K562 (cell line): Measurements from ENCODE around the gene OGDH. TPM values are rescaled to one million over a fixed set of nuclear protein-coding genes. Genes with fewer than 3 reads are reported as not detected.

Experiments
- ATF6 ChIP-seq: sonication (generic); formaldehyde crosslinking; IDR thresholded peaks from 2 replicates; pipeline ENCODE4 v1.4.0; 2020; ENCODE audit warnings: mild to moderate bottlenecking, missing genetic modification reagents
- CUX1 ChIP-seq: fragments of 200-800 bp; sonication (Bioruptor generic); IDR thresholded peaks from 2 replicates; pipeline ENCODE4 v1.6.1; 2016; ENCODE audit warnings: missing genetic modification characterization, missing compliant biosample characterization
- EGR1 ChIP-seq: fragments of 450-650 bp; conservative IDR thresholded peaks from 2 replicates; pipeline ENCODE4 v1.6.1; 2017; ENCODE audit warnings: mild to moderate bottlenecking
- ELF4 ChIP-seq: fragments of 450-650 bp; formaldehyde crosslinking; IDR thresholded peaks from 2 replicates; pipeline ENCODE4 v1.4.0; 2022; ENCODE audit warnings: missing genetic modification characterization
- FOXA3 ChIP-seq, 2 experiments: fragments of 450-650 bp in 1 of 2; sonication (generic) in 1 of 2; formaldehyde crosslinking; IDR thresholded peaks in 1 of 2; conservative IDR thresholded peaks in 1 of 2; 2 replicates each; pipeline versions ENCODE4 v1.4.0 to v1.8.0; 2020 to 2022; ENCODE audit warnings: mild to moderate bottlenecking in 2 of 2, missing genetic modification reagents in 1 of 2
- NFE2 ChIP-seq: IDR thresholded peaks from 2 replicates; pipeline ENCODE4 v1.6.1; 2014; ENCODE audit warnings: antibody characterized with exemption, low read depth
- PCBP2 ChIP-seq: fragments of 200-400 bp; formaldehyde crosslinking; IDR thresholded peaks from 2 replicates; pipeline ENCODE4 v1.6.1; 2018; ENCODE audit warnings: low read length, low read depth, mild to moderate bottlenecking, moderate library complexity; ENCODE audit not compliant: poor library complexity, severe bottlenecking
- POLR2H ChIP-seq: IDR thresholded peaks from 2 replicates; pipeline ENCODE4 v1.6.1; 2016; ENCODE audit warnings: missing genetic modification characterization, low read depth, mild to moderate bottlenecking, control low read depth, missing compliant biosample characterization, moderate library complexity
- SOX6 ChIP-seq: fragments of 450-650 bp; IDR thresholded peaks from 2 replicates; pipeline ENCODE4 v1.6.1; 2014; ENCODE audit warnings: mild to moderate bottlenecking
- TAL1 ChIP-seq: fragments of 450-650 bp; IDR thresholded peaks from 2 replicates; pipeline ENCODE4 v1.6.1; 2016; ENCODE audit warnings: mild to moderate bottlenecking
- ZC3H8 ChIP-seq: fragments of 450-650 bp; IDR thresholded peaks from 2 replicates; pipeline ENCODE4 v1.6.1; 2017
- ZNF224 ChIP-seq: sonication (generic); formaldehyde crosslinking; IDR thresholded peaks from 2 replicates; pipeline ENCODE4 v1.8.0; 2022; ENCODE audit warnings: mild to moderate bottlenecking, missing genetic modification reagents
- polyA plus RNA-seq, 8 experiments: library from polyadenylated mRNA; depleted of rRNA in 4 of 8; stranded (reverse) in 5 of 8; unstranded in 3 of 8; fragments of >200 nt; fragmentation: Nextera tagmentation in 2 of 8; fragmentation: Illumina TruSeq in 1 of 8; extraction: Ambion mirVana in 2 of 8; extraction: Trizol in 1 of 8; gene quantifications; 2 replicates each; pipeline versions ENCODE4 v1.2.1 to v1.2.3, GENCODE V29; 2011 to 2014; ENCODE audit warnings: inconsistent platforms in 1 of 8, missing spikeins in 1 of 8
- total RNA-seq, 7 experiments: library from RNA; depleted of rRNA in 6 of 7; stranded (reverse); fragments of >200 nt in 6 of 7; fragmentation: Illumina TruSeq in 2 of 7; extraction: Trizol in 2 of 7; gene quantifications; 2 replicates each; pipeline versions ENCODE4 v1.2.1 to v1.2.3, GENCODE V29; 2011 to 2021; ENCODE audit warnings: low replicate concordance in 1 of 7
- TF ChIP-seq, protein P1 (sequence below): fragments of 450-650 bp; IDR thresholded peaks from 2 replicates; pipeline ENCODE4 v1.6.1; 2016; ENCODE audit warnings: antibody characterized with exemption
- TF ChIP-seq, protein P2 (sequence below): fragments of 450-650 bp; IDR thresholded peaks from 2 replicates; pipeline ENCODE4 v1.7.0; 2016; ENCODE audit warnings: borderline replicate concordance
- TF ChIP-seq, protein P3 (sequence below), 3 experiments: fragments of 200-800 bp in 1 of 3; sonication (Bioruptor generic) in 1 of 3; sonication (generic) in 1 of 3; formaldehyde crosslinking in 1 of 3; IDR thresholded peaks; 2 replicates each; pipeline versions ENCODE4 v1.6.1 to v1.8.0; 2016 to 2022; ENCODE audit warnings: mild to moderate bottlenecking in 2 of 3, missing compliant biosample characterization in 2 of 3, missing genetic modification characterization in 2 of 3, missing genetic modification reagents in 1 of 3

The OGDH gene
- total and polyA plus RNA-seq, 9 of the 15 experiments (the other 6 are each of a cell fraction or from before 2014, with no cell fraction given) = 3.1 to 80.3 (median 23.5) TPM

- TF ChIP-seq NFE2 = no peak
- TF ChIP-seq TAL1 = no peak
- TF ChIP-seq ELF4 (CRISPR knock-in tag) = no peak
- TF ChIP-seq FOXA3 (CRISPR knock-in tag; conservative IDR thresholded peaks at IDR 0.05 in 1 of 2, IDR thresholded peaks at IDR 0.05 in 1 of 2) = no peak
- TF ChIP-seq CUX1 (CRISPR knock-in tag) = no peak
- TF ChIP-seq ZNF224 (CRISPR knock-in tag) = no peak
- no peak for TF ChIP-seq PCBP2
- TF ChIP-seq, protein P1, sequence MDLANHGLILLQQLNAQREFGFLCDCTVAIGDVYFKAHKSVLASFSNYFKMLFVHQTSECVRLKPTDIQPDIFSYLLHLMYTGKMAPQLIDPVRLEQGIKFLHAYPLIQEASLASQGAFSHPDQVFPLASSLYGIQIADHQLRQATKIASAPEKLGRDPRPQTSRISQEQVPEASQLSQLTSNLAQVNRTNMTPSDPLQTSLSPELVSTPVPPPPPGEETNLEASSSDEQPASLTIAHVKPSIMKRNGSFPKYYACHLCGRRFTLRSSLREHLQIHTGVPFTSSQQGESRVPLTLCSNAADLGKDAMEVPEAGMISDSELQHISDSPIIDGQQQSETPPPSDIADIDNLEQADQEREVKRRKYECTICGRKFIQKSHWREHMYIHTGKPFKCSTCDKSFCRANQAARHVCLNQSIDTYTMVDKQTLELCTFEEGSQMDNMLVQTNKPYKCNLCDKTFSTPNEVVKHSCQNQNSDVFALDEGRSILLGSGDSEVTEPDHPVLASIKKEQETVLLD = no peak
- TF ChIP-seq, protein P2, sequence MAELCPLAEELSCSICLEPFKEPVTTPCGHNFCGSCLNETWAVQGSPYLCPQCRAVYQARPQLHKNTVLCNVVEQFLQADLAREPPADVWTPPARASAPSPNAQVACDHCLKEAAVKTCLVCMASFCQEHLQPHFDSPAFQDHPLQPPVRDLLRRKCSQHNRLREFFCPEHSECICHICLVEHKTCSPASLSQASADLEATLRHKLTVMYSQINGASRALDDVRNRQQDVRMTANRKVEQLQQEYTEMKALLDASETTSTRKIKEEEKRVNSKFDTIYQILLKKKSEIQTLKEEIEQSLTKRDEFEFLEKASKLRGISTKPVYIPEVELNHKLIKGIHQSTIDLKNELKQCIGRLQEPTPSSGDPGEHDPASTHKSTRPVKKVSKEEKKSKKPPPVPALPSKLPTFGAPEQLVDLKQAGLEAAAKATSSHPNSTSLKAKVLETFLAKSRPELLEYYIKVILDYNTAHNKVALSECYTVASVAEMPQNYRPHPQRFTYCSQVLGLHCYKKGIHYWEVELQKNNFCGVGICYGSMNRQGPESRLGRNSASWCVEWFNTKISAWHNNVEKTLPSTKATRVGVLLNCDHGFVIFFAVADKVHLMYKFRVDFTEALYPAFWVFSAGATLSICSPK = no peak
- TF ChIP-seq ZC3H8 = no peak
- no peak; the same call in 1 of the 2 replicates for TF ChIP-seq SOX6
- TF ChIP-seq, protein P3, sequence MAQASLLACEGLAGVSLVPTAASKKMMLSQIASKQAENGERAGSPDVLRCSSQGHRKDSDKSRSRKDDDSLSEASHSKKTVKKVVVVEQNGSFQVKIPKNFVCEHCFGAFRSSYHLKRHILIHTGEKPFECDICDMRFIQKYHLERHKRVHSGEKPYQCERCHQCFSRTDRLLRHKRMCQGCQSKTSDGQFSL (CRISPR knock-in tag; IDR thresholded peaks at IDR 0.05) = no peak
- TF ChIP-seq, protein P3 (tag; IDR thresholded peaks at IDR 0.05) = no peak
- no peak for TF ChIP-seq ATF6 (CRISPR knock-in tag)
- TF ChIP-seq EGR1 = peak; percentile 14; the same call in 1 of the 2 replicates
- no peak for TF ChIP-seq POLR2H (tag)
Observed at GRCh38 chr7:44634839-44635591, 28.6 kb downstream of the OGDH start (continued).
